SK-N-MC (cell line): ENCODE measurements around the gene ZWILCH.

ENCODE experiments used
- DNase-seq: peaks from one replicate; pipeline ENCODE4 v3.0.0-alpha.2; 2011; ENCODE audit warnings: low read depth, low spot score
- H3K27ac ChIP-seq: fragments of 200-600 bp; sonication (generic); 2 replicates; pipeline ENCODE4 v1.5.1; 2016; ENCODE audit warnings: mixed run types
- H3K36me3 ChIP-seq: fragments of 200-600 bp; sonication (generic); 2 replicates; pipeline ENCODE4 v1.6.1; 2017; ENCODE audit warnings: antibody characterized with exemption, low read length, mixed read lengths; ENCODE audit not compliant: insufficient read depth
- H3K4me3 ChIP-seq: fragments of 200-600 bp; sonication (generic); 2 replicates; pipeline ENCODE4 v1.5.1; 2016
- H3K9ac ChIP-seq: fragments of 200-600 bp; sonication (generic); 2 replicates; pipeline ENCODE4 v1.8.0; 2017; ENCODE audit warnings: mixed run types, mixed read lengths; ENCODE audit not compliant: insufficient read length
- H3K9me3 ChIP-seq: fragments of 200-600 bp; sonication (generic); 2 replicates; pipeline ENCODE4 v1.6.1; 2017; ENCODE audit warnings: low read depth, mild to moderate bottlenecking, antibody characterized with exemption, low read length, moderate library complexity, mixed read lengths
- EZH2 ChIP-seq: fragments of 200-600 bp; sonication (generic); IDR thresholded peaks from one replicate; pipeline ENCODE4 v1.6.1; 2017; ENCODE audit warnings: antibody characterized with exemption
- FOXP2 ChIP-seq: optimal IDR thresholded peaks from 2 replicates; pipeline ENCODE3; 2011; ENCODE audit warnings: mild to moderate bottlenecking, moderate library complexity; ENCODE audit not compliant: insufficient read depth; ENCODE audit errors: extremely low read length, control extremely low read depth
- POLR2AphosphoS5 ChIP-seq: IDR thresholded peaks from 2 replicates; pipeline ENCODE4 v1.6.1; 2012; ENCODE audit warnings: mild to moderate bottlenecking, low read depth, low read length, borderline replicate concordance

ZWILCH gene

GRCh38 chr15:66570327-66570726 lies 65.2 kb downstream of the ZWILCH start:
- TF ChIP-seq FOXP2 (no peak), POLR2AphosphoS5 (no peak), EZH2 (no peak)
- H3K4me3 ChIP-seq, result no peak overlapping the region

GRCh38 chr15:66570842-66571478 lies 65.8 kb downstream of the ZWILCH start:
- no peak overlapping the region for H3K4me3 ChIP-seq
- TF ChIP-seq EZH2 (no peak), FOXP2 (no peak), POLR2AphosphoS5 (no peak)
- H3K36me3 ChIP-seq, result no peaks in the 10 kb centered on the region
- no peak overlapping the region for H3K9ac ChIP-seq
- DNase-seq, result no peak
- H3K9me3 ChIP-seq, result no peaks in the 10 kb centered on the region
- no peak overlapping the region for H3K27ac ChIP-seq

More at GRCh38 chr15:66570327-66570726, 65.2 kb downstream of the ZWILCH start:
- Histone ChIP-seq H3K9ac (no peak overlapping the region), H3K36me3 (no peaks in the 10 kb centered on the region), H3K9me3 (no peaks in the 10 kb centered on the region), H3K27ac (no peak overlapping the region)
- no peak for DNase-seq

- no peak for DNase-seq
- Histone ChIP-seq H3K9ac (no peak overlapping the region), H3K27ac (no peak overlapping the region), H3K4me3 (no peak overlapping the region), H3K36me3 (no peaks in the 10 kb centered on the region), H3K9me3 (no peaks in the 10 kb centered on the region)
- no peak for TF ChIP-seq EZH2
- no peak for TF ChIP-seq FOXP2
- TF ChIP-seq POLR2AphosphoS5, result no peak
Observed at GRCh38 chr15:66572146-66572545, 67.0 kb downstream of the ZWILCH start.

- H3K27ac ChIP-seq, result no peak overlapping the region
- TF ChIP-seq EZH2 (no peak), FOXP2 (no peak), POLR2AphosphoS5 (no peak)
- no peaks in the 10 kb centered on the region for H3K36me3 ChIP-seq
- H3K9me3 ChIP-seq, result no peaks in the 10 kb centered on the region
- H3K9ac ChIP-seq, result no peak overlapping the region
- DNase-seq, result no peak
- H3K4me3 ChIP-seq, result no peak overlapping the region
Observed at GRCh38 chr15:66573348-66573718, 68.2 kb downstream of the ZWILCH start.

- DNase-seq, result no peak
- H3K4me3 ChIP-seq, result no peak overlapping the region
- H3K9me3 ChIP-seq, result no peaks in the 10 kb centered on the region
- no peak overlapping the region for H3K27ac ChIP-seq
- TF ChIP-seq EZH2 (no peak), POLR2AphosphoS5 (no peak), FOXP2 (no peak)
- no peaks in the 10 kb centered on the region for H3K36me3 ChIP-seq
- no peak overlapping the region for H3K9ac ChIP-seq
Observed at GRCh38 chr15:66573719-66574595, 68.8 kb downstream of the ZWILCH start.

GRCh38 chr15:66574596-66574950 lies 69.4 kb downstream of the ZWILCH start:
- DNase-seq, result no peak
- H3K4me3 ChIP-seq, result no peak overlapping the region
- no peak overlapping the region for H3K27ac ChIP-seq
- TF ChIP-seq EZH2 (no peak), FOXP2 (no peak), POLR2AphosphoS5 (no peak)
- no peaks in the 10 kb centered on the region for H3K9me3 ChIP-seq
- H3K36me3 ChIP-seq, result no peaks in the 10 kb centered on the region
- H3K9ac ChIP-seq, result no peak overlapping the region

- H3K36me3 ChIP-seq, result no peaks in the 10 kb centered on the region
- no peaks in the 10 kb centered on the region for H3K9me3 ChIP-seq
- DNase-seq, result no peak
- no peak overlapping the region for H3K4me3 ChIP-seq
- H3K27ac ChIP-seq, result no peak overlapping the region
- H3K9ac ChIP-seq, result no peak overlapping the region
- TF ChIP-seq FOXP2 (no peak), POLR2AphosphoS5 (no peak)
Observed at GRCh38 chr15:66578286-66578875, 73.3 kb downstream of the ZWILCH start.

- TF ChIP-seq POLR2AphosphoS5, result no peak
- TF ChIP-seq FOXP2, result no peak
- TF ChIP-seq EZH2, result no peak
- Histone ChIP-seq H3K36me3 (no peaks in the 10 kb centered on the region), H3K9ac (no peak overlapping the region), H3K27ac (no peak overlapping the region), H3K9me3 (no peaks in the 10 kb centered on the region), H3K4me3 (no peak overlapping the region)
- no peak for DNase-seq
Observed at GRCh38 chr15:66580643-66581042, 75.5 kb downstream of the ZWILCH start.
